GM12878 (cell line): ENCODE measurements around the gene DLG2. TPM values are rescaled to one million over a fixed set of nuclear protein-coding genes. Genes with fewer than 3 reads are reported as not detected.

Experiments used
- ATAC-seq: fragments of 200-7000 bp; cut with Tn5 transposase; 3 replicates; pipeline ENCODE4 v1.9.1; 2020; ENCODE audit warnings: mild to moderate bottlenecking, moderate library complexity
- BruUV-seq: library from RNA; stranded (reverse); fragments of 400-500 nt; replicated peaks from 2 replicates; lab custom pipeline; 2021; lab: Mats Ljungman, UMichigan
- CTCF ChIA-PET: fragments of 300-600 bp; sonication (Branson Sonifier 250); formaldehyde crosslinking; extraction: SDS; loops from one replicate; lab custom pipeline; 2021; ENCODE audit warnings: inconsistent platforms; lab: Yijun Ruan, JAX
- POLR2A ChIA-PET: fragments of 350-600 bp; formaldehyde crosslinking; extraction: SDS; loops from one replicate; lab custom pipeline; 2021; ENCODE audit warnings: inconsistent platforms; lab: Charles Lee
- RAD21 ChIA-PET: fragments of 300-600 bp; sonication (Branson Sonifier 250); formaldehyde crosslinking; loops from one replicate; lab custom pipeline; 2023; ENCODE audit warnings: antibody characterized with exemption; ENCODE audit not compliant: unreplicated experiment; lab: Charles Lee
- SMC1A ChIA-PET: fragments of 300-600 bp; sonication (Branson Sonifier 250); formaldehyde crosslinking; loops from one replicate; lab custom pipeline; 2023; ENCODE audit not compliant: unreplicated experiment, uncharacterized antibody; lab: Charles Lee
- DNase-seq: peaks from one replicate; pipeline ENCODE4 v3.0.0-alpha.2; 2011; ENCODE audit warnings: low read depth, low spot score
- FAIRE-seq: peaks from 3 replicates; lab custom pipeline; 2011; peaks lifted over from hg19 to GRCh38; lab: Jason Lieb, UNC
- H2AFZ ChIP-seq: 2 replicates; pipeline ENCODE4 v1.6.0; 2011; ENCODE audit warnings: low read depth, low read length, control low read depth; ENCODE audit not compliant: control insufficient read depth
- H3K27ac ChIP-seq: 2 replicates; pipeline ENCODE4 v1.5.1; 2011; ENCODE audit warnings: control low read depth; ENCODE audit not compliant: control insufficient read depth, insufficient read depth
- H3K27me3 ChIP-seq, 2 experiments: replicated peaks in 1 of 2; 2 replicates each; pipeline versions ENCODE4 v1.6.0 to v1.6.1; 2011; ENCODE audit warnings: low read length in 1 of 2; ENCODE audit not compliant: control insufficient read depth in 2 of 2, insufficient read depth in 2 of 2
- H3K36me3 ChIP-seq, 2 experiments: 2 replicates each; pipeline ENCODE4 v1.5.1; 2011; ENCODE audit warnings: low read length in 1 of 2; ENCODE audit not compliant: control insufficient read depth in 2 of 2, insufficient read depth in 2 of 2
- H3K4me1 ChIP-seq: 2 replicates; pipeline ENCODE4 v1.6.1; 2011; ENCODE audit warnings: mild to moderate bottlenecking, low read length, moderate library complexity, mixed read lengths; ENCODE audit not compliant: control insufficient read depth, insufficient read depth
- H3K4me2 ChIP-seq: 2 replicates; pipeline ENCODE4 v1.6.0; 2011; ENCODE audit warnings: control low read depth; ENCODE audit not compliant: control insufficient read depth, insufficient read depth
- H3K4me3 ChIP-seq: fragments of 200-600 bp; sonication (generic); 2 replicates; pipeline ENCODE4 v1.5.1; 2016
- H3K79me2 ChIP-seq: 2 replicates; pipeline ENCODE4 v1.6.0; 2011; ENCODE audit warnings: low read length; ENCODE audit not compliant: control insufficient read depth, insufficient read depth
- H3K9ac ChIP-seq: 2 replicates; pipeline ENCODE4 v1.8.0; 2011; ENCODE audit warnings: low read length, control low read depth, mixed read lengths; ENCODE audit not compliant: control insufficient read depth, insufficient read depth
- H3K9me3 ChIP-seq: replicated peaks from 3 replicates; pipeline ENCODE4 v1.5.1; 2011; ENCODE audit warnings: mild to moderate bottlenecking, low read length; ENCODE audit not compliant: control insufficient read depth, insufficient read depth
- H4K20me1 ChIP-seq: 2 replicates; pipeline ENCODE4 v1.6.0; 2011; ENCODE audit not compliant: control insufficient read depth, insufficient read depth
- BMI1 ChIP-seq: fragments of 450-650 bp; IDR thresholded peaks from 2 replicates; pipeline ENCODE4 v1.6.1; 2016; ENCODE audit warnings: mild to moderate bottlenecking, moderate library complexity, borderline replicate concordance
- FOXK2 ChIP-seq: fragments of 450-650 bp; IDR thresholded peaks from 2 replicates; pipeline ENCODE4 v1.6.1; 2017; ENCODE audit warnings: mild to moderate bottlenecking, moderate library complexity
- HDAC2 ChIP-seq: fragments of 200-600 bp; sonication (generic); IDR thresholded peaks from 2 replicates; pipeline ENCODE4 v1.6.1; 2017
- KDM1A ChIP-seq: fragments of 200-600 bp; sonication (generic); IDR thresholded peaks from 2 replicates; pipeline ENCODE4 v1.6.1; 2016; ENCODE audit warnings: borderline replicate concordance
- MYC ChIP-seq: IDR thresholded peaks from 2 replicates; pipeline ENCODE4 v1.6.1; 2011; ENCODE audit warnings: mild to moderate bottlenecking, low read length, moderate library complexity, inconsistent platforms; ENCODE audit not compliant: insufficient read depth, insufficient replicate concordance, insufficient read length, severe bottlenecking
- NR2C1 ChIP-seq: fragments of 450-650 bp; IDR thresholded peaks from 2 replicates; pipeline ENCODE4 v1.6.1; 2017; ENCODE audit warnings: antibody characterized with exemption, mild to moderate bottlenecking, moderate library complexity
- RBBP5 ChIP-seq: fragments of 200-600 bp; sonication (generic); conservative IDR thresholded peaks from 2 replicates; pipeline ENCODE4 v1.6.1; 2016
- SIX5 ChIP-seq: IDR thresholded peaks from 2 replicates; pipeline ENCODE4 v1.6.1; 2011; ENCODE audit warnings: mild to moderate bottlenecking, low read depth, low read length, moderate library complexity; ENCODE audit not compliant: severe bottlenecking
- SP1 ChIP-seq: IDR thresholded peaks from one replicate; pipeline ENCODE4 v1.6.1; 2011; ENCODE audit warnings: low read depth, low read length
- SPI1 ChIP-seq: IDR thresholded peaks from 2 replicates; pipeline ENCODE4 v1.6.1; 2011; ENCODE audit warnings: low read depth, mild to moderate bottlenecking, low read length, moderate library complexity, borderline replicate concordance; ENCODE audit not compliant: insufficient read depth
- WGBS: methylation state at CpG from one replicate; pipeline ENCODE4 v1.1.6; 2016; ENCODE audit warnings: low lambda C conversion rate; ENCODE audit not compliant: insufficient replicate concordance, insufficient coverage; ENCODE audit errors: missing lambda C conversion rate; 5-methylcytosine and 5-hydroxymethylcytosine counted together
- in situ Hi-C: fragments of 300-500 bp; cut with MboI; formaldehyde crosslinking; loops from 9 replicates; pipeline ENCODE4 v1.14.3; 2018; ENCODE audit warnings: mixed read lengths
- intact Hi-C: fragments of 100-400 bp; cut with micrococcal nuclease; formaldehyde crosslinking; loops from one replicate; pipeline ENCODE4 v1.14.2; 2022; ENCODE audit not compliant: unreplicated experiment
- polyA plus RNA-seq, 11 experiments: library from polyadenylated mRNA; depleted of rRNA in 4 of 11; unstranded in 6 of 11; stranded (reverse) in 5 of 11; fragments of >200 nt; fragmentation: Nextera tagmentation in 4 of 11; fragmentation: Illumina TruSeq in 1 of 11; extraction: Ambion mirVana in 4 of 11; extraction: Trizol in 1 of 11; gene quantifications; 1 replicate in 1 of 11; 2 replicates in 10 of 11; pipeline versions ENCODE4 v1.2.1 to v1.2.3, GENCODE V29; 2011 to 2016; ENCODE audit warnings: inconsistent platforms in 2 of 11, missing spikeins in 2 of 11, low read depth in 1 of 11
- total RNA-seq, 4 experiments: library from RNA; depleted of rRNA in 3 of 4; stranded (reverse); fragments of >200 nt in 3 of 4; fragmentation: Illumina TruSeq in 1 of 4; extraction: Trizol in 1 of 4; gene quantifications; 2 replicates each; pipeline versions ENCODE4 v1.2.1 to v1.2.3, GENCODE V29; 2013 to 2021
- TF ChIP-seq, protein P1 (sequence below): fragments of 150-350 bp; IDR thresholded peaks from 2 replicates; pipeline ENCODE4 v1.6.1; 2016; ENCODE audit warnings: low read depth, low read length

DLG2 gene
- total and polyA plus RNA-seq, 10 of the 15 experiments (the other 5 are each of a cell fraction or from before 2014, with no cell fraction given), result 0.09 to 0.98 (median 0.35) TPM

DNA sequence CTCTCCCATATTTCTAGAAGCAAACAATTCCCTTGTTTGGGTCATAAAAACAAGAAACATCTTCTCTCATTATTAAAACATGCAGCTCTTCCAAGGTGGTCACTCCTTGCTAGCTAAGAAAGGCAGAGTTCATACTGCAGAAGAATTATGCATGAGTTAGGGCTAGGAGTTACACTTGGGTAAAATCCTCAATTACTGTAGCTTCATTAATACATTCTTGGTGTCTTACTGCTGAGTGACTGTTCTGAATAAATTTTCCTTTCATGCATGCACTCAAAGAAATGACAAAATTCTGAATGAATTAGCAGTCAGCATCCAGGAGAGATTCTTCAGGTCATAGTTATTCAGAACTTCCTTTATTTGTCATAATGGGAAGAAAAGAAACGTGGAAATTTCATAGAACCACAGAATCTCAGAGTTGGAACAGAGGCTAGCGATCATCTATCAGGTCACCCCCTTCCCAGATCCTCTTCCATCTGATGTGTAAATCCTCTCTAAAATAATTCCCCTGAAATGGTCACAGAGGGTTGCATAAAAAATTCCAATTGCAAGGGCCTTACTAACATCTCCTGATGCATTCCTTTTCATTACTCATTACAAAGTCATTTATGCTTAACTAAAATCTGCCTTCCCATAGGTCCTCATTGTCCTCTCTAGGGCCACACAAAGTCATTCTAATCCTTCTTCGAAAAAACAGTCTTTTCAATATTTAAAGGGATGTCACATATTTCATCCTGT is 771.5 kb downstream of the DLG2 start:
- H3K9ac ChIP-seq, result no peak overlapping the region
- no peaks in the 10 kb centered on the region for H3K9me3 ChIP-seq
- H4K20me1 ChIP-seq, result no peaks in the 10 kb centered on the region
- ChIA-PET POLR2A (no interaction called here), SMC1A (no interaction called here), RAD21 (interaction anchor here (1.2 kb wide), 1 partner anchor 309 kb away, joined by 3 read pairs; no protein-coding TSS in a partner anchor), CTCF (no interaction called here)
- WGBS, result 35% methylated on average over 3 of the region's 3 CpGs
- no TSS peak for BruUV-seq
- intact Hi-C loops, result no loop called here
- no peak overlapping the region for H3K4me3 ChIP-seq
- H3K36me3 ChIP-seq, result no peaks in the 10 kb centered on the region
- no peak overlapping the region for H3K27ac ChIP-seq
- H3K4me2 ChIP-seq, result no peak overlapping the region
- H2AFZ ChIP-seq, result no peak overlapping the region
- FAIRE-seq, result no peak
- H3K4me1 ChIP-seq, result no peaks in the 10 kb centered on the region
- TF ChIP-seq HDAC2 (no peak), SIX5 (no peak), BMI1 (no peak), KDM1A (no peak), MYC (no peak), SPI1 (no peak), RBBP5 (no peak), NR2C1 (no peak), FOXK2 (no peak), SP1 (no peak)
- TF ChIP-seq, protein P1, sequence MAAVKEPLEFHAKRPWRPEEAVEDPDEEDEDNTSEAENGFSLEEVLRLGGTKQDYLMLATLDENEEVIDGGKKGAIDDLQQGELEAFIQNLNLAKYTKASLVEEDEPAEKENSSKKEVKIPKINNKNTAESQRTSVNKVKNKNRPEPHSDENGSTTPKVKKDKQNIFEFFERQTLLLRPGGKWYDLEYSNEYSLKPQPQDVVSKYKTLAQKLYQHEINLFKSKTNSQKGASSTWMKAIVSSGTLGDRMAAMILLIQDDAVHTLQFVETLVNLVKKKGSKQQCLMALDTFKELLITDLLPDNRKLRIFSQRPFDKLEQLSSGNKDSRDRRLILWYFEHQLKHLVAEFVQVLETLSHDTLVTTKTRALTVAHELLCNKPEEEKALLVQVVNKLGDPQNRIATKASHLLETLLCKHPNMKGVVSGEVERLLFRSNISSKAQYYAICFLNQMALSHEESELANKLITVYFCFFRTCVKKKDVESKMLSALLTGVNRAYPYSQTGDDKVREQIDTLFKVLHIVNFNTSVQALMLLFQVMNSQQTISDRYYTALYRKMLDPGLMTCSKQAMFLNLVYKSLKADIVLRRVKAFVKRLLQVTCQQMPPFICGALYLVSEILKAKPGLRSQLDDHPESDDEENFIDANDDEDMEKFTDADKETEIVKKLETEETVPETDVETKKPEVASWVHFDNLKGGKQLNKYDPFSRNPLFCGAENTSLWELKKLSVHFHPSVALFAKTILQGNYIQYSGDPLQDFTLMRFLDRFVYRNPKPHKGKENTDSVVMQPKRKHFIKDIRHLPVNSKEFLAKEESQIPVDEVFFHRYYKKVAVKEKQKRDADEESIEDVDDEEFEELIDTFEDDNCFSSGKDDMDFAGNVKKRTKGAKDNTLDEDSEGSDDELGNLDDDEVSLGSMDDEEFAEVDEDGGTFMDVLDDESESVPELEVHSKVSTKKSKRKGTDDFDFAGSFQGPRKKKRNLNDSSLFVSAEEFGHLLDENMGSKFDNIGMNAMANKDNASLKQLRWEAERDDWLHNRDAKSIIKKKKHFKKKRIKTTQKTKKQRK, result no peak
- TF ChIP-seq, all 136 proteins: peak for 0
- no peak for DNase-seq
- Histone ChIP-seq H3K27me3 (no peaks in the 10 kb centered on the region), H3K79me2 (no peaks in the 10 kb centered on the region)
- in situ Hi-C loops, result no loop called here
- ATAC-seq, result no peak
